Stimulated activated CD4-positive, alpha-beta T cell treated with anti-CD3 and anti-CD28 coated beads, Interleukin-2, amount 100 ng/mL, for 4 hours (primary cell): ENCODE measurements around the gene HIF1A.
"Not testable (repeated sequence)": the region's sequence is repeated elsewhere in the genome, so short reads cannot be mapped to it uniquely, and the experiment has no call there.

Source experiments
- DNase-seq: peaks from one replicate; pipeline ENCODE4 v3.0.0-alpha.2; 2020; ENCODE audit warnings: low read depth

HIF1A gene

DNA sequence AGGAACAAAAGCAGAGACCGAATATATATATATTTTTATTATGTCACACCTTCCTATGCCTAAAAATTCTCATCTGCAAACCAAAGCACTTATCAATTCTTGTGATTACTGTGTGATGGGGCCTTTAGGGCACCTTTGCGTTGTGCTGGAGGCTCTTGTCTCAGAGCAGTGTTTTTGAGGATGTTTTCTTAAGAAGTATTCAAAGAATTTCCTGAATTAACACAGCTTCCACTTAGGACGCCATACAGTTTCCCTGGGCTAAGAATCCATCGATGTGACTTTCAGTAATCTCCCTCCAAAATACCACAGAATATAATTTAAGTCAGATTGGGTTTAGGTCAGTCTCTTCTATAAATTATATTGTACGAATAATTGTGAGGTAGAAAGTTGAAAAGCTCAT is 22.0 kb upstream of the HIF1A start:
- DNase-seq, result no peak

DNA sequence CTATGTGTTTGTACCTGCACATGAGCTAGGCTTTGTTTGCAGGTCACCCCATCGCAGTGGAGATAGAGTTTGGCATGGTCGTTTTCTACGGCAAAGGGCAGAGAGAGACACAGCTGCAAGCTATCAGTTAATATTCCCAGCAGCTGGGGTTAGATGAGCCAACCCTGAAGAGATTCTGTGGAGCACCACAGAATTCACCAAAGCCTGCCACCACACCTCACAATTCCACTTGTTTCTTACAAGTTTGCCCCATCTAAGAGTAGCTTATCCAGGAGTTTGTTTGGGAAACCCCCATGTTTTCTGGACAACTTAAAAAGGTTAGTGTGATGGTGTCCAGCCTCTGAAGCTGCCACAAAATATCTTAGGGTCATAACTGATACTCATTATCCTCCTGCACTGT is 20.0 kb upstream of the HIF1A start:
- no peak for DNase-seq

DNA sequence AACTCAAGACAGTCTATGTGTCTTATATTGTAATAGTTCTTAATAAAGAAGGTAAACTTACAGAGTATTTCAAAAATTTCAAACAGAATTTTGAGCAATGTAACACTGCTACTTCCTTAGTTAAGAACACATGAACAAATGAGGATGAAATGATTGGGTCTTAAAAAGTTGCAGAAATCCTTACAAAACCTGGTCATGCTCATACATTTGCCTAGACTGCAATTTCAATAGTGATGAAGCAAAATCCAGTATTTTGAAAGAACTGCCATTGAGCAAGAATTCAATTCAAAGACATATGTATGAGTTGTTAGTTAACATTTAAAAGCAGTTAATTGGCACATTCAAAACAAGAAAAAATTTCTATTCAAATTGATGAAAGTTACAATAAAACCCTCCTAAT is 17.8 kb upstream of the HIF1A start:
- DNase-seq, result no peak

DNA sequence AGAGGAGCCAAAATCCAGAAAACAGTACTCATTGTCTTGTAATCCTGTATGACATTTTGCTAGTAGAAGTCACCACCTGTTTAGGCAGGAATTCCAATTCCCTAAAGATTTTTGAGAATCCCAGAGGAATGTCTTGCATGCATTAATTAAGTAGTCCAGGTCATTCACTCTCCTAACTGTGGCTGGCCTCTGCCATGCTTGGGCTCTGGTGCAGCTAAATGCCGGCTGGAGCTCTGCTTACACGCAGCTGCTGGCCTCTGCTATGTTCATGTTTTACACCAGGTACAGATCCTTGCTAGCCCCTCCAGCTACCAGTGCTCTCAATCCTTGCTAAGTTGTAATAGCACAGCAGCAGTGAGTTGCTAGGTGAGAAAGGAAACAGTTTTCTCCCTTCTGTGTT is 16.3 kb upstream of the HIF1A start:
- DNase-seq, result no peak

DNA sequence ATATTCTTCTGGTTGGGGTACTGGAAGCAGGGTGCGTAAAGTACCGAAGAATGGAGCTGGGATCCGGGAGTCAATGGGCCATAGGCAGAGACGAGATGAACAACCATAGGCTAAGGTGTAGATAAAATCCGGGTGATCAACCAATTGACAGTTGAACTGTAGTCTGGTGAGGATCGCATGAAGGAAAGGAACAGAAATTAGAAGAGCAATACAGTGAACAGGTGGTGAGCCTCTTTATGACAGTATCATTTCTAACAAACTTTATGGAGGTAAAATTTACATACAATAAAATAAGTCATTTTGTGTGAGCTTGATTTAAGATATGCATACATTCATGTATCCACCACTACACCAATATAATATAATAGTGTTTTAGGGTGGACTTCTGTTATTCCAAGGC is 13.9 kb upstream of the HIF1A start:
- DNase-seq, result no peak

DNA sequence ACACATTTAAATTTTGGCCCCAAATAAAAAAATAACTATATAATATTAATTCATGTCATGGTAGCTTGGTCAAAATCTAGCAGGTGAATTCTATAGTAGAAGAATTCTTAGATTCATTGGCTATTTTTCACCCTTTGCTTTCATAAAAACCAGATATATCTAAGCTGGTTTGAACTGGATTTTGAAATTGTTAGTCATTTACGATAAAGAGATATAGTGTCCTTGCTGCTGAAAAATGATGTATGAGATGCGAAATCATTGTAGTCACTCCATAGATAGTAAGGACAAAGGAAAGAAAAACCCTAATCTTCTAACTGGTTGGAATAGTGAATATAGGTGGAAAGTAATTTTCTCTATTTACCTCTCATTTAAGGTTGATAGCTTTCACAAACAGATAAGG is 12.2 kb upstream of the HIF1A start:
- no peak for DNase-seq

DNA sequence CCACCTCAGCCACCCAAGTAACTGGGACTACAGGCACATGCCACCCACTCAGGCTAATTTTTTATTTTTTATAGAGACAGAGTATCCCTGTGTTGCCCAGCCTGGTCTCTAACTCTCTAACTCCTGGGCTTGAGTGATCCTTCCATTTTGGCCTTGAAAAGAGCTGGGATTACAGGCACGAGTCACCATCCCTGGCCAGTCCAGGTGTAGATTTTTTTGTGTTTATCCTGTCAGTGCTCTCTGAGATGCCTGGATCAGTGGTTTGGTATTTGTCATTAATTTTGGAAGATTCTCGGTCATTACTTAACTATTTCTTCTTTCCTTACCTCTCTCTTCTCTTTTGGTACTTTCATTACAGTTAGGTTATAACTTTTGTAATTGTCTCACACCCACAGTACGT is 5.3 kb upstream of the HIF1A start:
- DNase-seq, result no peak

DNA sequence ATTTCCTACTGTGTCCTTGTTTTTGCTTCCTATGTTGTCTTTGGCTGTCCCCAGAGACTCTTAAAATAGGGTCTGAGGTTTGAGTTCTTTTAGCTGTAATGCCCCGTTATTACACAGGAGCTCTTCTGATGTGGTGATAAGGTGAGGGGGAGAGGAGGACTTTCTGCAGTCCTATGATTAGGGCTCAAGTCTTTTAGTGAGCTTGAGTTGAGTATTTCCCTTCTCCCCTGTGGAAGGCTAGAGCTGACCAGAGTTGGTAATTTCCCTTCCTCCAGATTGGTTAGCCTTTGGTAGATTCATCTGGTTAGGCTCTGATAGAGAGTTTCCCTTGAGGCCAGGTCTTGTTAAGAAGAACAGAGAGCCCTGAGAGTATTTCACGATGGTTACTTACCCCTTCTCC is 4.3 kb upstream of the HIF1A start:
- no peak for DNase-seq

DNA sequence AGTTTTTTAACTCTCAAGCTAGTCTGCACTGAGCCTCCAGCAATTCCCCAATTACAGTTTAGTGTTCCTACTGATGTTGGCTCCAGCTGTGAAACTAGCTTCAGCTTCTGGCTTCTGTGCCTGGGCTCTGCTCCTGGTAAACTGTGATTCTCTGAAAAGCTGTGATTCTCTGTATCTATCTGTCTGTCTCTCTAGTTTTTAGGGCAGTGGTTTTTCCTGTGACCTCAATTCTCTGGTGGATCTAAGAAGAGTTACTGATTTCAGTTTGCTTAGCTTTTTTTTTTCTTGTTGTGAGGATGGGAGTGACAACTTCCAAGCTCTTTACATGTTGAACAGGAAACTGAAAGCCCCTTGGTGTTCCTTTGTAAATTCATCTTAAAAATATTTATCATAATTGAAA is 3.8 kb upstream of the HIF1A start:
- DNase-seq, result no peak

DNA sequence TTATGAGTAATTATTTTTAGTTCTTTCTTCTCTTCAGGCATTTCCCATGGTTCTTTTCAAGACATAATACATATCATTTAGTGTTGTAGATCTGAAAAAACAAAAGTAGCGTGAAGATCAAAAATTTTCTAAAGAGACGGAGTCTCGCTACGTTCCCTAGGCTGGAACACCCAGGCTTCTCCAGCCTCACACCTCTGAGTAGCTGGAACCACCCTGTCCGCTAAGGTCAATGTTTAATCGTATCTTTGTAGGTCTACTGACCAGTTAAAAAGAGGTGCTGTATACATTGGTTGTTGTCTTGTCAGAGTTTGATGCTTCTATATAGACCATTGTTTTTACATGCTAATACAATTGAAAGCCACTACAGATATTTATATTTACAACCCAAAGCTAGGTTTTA is 1.3 kb upstream of the HIF1A start:
- no peak for DNase-seq

DNA sequence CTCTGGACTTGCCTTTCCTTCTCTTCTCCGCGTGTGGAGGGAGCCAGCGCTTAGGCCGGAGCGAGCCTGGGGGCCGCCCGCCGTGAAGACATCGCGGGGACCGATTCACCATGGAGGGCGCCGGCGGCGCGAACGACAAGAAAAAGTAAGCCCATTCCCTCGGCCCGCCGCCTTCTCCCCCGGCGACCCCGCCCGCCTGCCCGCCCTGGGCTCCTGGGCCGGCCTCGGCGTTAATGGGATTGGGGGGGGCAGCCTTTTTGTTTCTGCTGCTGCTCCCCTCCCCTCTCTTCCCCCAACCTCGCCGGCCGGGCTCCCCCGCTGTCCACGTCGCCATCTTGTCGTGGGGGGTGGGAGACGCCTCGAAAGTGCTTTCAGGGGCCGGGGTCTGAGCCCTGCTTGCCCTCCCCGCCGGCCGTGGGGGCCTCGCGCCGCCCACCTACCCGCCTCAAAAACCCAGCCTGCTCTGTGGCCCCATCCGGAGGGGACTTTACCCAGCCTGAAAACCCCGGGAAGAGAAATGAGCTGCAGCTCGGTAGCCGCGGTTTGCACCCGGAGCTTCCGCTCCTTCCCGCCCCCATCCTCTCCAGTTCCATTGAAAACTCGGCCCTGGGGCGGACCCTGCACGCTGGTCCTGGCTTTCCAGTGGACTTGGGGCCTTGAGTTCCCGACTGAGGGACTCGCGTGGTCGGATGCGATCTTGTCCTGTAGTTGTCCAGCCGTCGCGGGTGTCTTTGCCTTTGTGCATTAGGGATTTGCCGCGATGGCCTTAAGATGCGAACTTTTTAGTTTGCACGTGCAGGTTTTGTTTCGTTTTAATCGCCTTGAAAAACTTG is 598 bp downstream of the HIF1A start:
- peak; percentile 21 for DNase-seq

DNA sequence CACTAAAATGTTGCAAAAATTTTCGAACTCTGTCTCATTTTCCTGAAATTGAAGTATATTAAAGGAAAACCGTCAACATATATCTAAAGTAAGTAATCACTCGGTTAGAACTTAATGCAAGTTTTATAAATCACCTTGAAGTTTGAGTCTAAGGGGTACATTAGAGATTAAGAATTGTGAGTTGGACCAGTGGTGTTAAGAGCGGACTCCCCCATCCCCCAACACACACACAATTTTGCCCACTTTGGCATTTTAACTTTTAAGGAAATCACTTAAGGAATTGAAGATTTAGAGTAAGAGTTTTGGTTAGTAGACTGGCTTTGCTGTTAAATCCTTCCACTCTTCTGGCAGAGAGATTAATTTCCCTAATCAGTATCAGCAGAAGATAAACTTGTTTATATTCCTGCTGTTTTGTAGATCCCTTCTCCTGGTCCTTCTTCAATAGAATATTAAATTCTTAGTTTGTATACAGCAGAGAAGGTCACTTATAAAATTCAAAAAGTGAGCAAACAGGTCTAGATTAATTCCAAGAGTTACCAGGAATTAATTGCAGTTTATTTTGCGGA is 1.5 kb downstream of the HIF1A start:
- no peak for DNase-seq

DNA sequence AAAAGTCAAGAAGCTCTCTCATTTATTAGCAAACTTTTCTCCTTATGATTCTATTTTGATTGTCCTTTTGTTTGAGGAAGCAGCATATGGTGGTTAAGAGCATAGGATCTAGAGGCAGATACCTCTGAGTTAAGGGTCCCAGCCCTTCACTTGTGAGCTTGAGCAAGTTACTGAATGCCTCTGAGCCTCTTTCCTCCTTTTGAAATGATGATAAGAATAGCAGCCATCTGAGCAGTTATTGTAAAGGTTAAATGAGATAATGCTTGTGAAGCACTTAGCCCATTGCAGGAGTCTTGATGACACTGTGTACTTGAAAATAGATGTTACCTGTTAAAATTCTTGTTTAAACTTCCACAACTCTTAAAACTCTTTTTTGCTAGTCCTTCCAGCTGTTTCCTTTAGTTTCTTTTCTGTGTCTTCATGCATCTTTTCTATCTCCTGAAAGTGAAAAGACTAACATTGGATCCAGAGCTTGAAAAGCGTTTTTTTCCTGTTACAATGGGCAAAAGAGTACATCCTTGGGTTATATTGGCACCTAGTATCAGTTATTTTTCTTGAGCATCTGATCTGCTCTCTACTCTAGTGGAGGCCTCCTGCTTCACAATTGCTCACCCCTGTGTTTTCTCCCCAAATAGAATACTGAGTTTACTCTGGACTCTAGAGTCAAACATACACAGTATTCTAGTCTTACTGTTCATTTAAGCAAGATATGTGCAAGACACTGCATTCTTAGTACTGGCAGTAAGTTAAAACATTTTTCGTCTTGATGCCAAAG is 3.1 kb downstream of the HIF1A start:
- DNase-seq, result no peak

DNA sequence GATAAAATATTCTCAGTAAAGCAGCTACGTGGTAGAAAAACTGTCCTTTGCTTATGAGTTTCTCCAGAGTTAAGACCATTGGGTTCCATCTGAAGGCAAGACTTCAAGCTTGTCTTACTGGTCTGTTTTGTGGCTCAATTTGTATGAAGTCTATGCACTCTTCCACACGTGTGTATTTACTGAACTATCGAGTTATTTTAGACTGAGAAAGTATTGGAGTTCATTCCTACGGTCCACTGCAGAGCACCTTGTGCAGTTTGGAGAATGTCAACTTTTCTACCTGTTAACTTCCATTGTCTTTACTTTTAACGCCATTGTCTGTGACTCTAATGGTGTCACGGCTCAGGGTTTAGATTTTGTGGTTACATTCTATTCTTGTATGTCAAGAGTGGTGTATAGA is 3.7 kb downstream of the HIF1A start:
- DNase-seq, result no peak

DNA sequence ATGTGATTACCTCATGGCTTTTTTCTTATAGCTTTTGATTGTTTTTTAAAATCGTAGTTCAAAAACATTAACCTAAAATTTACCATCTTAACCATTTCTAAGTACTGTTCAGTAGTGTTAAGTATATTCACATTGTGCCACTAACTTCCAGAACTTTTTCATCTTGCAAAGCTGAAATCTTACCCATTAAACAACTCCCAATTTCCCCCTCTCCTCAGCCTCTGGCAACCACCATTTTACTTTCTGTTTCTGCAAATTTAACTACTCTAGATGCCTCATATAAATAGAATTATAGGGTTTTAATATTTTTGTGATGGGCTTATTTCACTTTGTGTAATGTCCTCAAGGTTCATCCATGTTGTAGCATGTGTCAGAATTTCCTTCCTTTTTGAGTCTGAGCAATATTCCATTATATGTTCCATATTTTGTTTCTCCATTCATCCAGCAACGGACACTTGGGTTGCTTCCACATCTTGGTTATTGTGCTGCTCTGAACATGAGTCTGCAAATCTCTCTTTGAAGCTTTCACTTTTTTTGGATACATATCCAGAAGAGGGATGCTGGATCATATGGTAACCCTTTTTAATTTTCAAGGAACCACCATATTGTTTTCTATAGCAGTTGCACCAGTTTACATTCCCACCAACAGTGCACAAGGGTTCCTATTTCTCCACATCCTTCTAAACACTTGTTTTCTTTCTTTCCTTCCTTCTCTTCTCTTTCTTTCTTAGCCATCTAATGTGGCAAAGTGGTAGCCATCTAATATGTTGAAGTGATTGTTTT is 5.0 kb downstream of the HIF1A start:
- DNase-seq, result no peak

DNA sequence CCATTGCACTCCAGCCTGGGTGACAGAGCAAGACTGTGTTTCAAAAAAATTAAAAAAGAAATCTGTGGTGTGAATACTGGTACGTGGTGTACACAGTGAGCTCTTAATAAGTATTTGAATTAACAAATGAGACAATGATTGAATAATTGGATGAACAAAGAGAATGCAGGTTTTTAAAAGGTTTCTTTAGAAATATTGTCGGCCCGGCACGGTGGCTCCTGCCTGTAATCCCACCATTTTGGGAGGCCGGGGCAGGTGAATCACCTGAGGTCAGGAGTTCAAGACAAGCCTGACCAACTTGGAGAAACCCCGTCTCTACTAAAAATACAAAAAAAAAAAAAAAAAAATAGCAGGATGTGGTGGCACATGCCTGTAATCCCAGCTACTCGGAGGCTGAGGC is 6.6 kb downstream of the HIF1A start:
- DNase-seq, result no peak

DNA sequence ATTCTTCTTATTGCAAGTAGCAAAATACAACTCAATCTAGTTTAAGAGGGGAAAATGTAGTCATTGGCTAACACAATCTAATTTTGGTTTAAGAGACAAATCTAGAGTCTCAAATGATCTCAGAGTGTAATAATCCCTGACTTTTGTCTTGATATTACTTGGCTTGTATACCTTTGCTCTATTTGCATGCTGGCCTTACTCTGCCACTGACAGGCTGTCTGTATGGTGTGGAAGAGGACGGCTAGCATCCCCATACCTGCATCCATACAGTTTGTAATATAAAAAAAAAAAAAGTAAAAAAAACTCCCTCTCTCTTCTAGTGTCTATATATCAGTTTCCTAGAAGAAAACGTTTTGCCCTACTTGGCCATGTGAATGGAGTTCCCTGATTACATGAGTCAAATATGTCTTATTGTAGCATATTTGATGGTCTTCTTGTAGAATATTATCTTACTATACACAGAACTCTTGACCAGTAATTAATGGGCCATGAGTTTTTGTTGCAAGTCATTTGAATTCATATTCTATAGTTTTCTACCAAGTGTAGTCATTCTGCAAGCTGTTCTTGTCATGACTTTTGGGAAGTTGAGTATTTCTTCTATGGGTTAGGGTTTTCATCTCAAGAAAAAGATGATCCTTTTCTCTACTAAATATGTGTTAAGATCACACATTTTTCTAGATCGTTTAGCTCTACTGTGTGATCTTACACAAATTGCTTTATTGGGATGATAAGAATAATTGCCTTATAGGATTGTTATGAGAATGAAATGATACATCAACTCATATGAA is 8.2 kb downstream of the HIF1A start:
- DNase-seq, result no peak

DNA sequence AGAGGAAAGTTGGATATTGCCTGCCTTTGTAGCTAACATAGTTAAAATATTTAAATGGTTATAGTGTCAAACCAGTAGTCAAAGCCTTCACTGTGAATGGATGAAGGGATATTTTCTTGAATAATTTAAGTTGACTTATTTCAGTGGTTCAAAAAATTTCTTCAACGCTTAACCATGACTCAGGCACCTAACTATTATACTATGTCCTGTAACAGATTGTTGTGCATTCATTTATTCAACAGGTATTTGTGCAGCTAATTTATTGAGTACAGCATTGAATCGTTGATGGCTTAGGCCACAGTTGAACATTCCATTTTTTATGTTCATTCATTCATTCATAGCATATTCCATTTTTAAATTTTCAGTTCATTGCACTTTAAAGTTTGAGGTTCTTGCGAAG is 9.2 kb downstream of the HIF1A start:
- no peak for DNase-seq

DNA sequence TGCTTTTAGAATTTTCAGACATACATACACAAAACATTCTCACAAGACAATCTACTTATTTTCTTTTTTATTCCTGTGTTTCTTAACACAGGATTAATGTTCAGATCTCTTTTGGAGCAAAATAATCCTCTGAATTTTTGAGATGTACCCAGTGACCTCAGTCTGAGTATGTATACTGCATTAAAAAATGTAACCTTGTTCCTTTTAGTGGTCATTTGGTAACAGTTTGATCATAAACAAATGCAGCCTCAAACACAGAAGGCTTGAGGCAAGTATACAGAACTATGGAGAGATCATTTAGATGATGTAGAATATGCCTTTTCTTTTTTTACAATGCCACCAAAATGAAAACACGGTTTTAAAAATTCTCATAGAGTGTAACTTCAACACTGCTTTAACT is 9.7 kb downstream of the HIF1A start:
- no peak for DNase-seq

DNA sequence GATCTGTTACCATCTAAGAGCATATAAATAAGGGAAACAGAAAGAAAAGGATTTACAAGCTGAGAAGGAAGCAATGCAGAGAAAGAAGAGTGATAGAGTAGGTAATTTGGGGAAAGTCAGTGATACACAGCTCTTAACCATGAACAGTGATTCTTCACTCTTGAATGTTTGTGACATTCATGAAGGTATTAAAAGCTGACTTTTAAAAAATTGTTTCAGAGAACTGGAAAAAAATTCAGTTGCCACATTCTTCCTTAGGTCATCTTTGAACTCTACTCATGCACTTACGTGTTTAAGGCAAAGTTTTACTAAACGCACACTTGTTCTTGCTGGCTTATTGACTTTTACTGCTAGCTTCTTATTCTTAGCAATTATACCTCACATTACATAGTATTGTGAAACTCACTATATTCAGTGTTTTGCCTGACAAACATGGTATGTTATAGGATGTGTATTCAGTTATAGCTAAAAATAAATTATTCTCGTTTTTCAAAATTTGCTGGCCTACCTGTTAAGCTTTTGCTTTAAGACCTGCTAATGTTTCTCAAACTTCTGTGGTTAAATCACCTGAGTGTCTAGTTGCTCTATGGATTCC is 10.9 kb downstream of the HIF1A start:
- no peak for DNase-seq

DNA sequence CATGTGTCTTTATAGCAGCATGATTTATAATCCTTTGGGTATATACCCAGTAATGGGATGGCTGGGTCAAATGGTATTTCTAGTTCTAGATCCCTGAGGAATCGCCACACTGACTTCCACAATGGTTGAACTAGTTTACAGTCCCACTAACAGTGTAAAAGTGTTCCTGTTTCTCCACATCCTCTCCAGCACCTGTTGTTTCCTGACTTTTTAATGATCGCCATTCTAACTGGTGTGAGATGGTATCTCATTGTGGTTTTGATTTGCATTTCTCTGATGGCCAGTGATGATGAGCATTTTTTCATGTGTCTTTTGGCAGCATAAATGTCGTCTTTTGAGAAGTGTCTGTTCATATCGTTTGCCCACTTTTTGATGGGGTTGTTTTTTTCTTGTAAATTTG is 12.5 kb downstream of the HIF1A start:
- not testable (repeated sequence) for DNase-seq
